Parathyroid adenoma (tissue), 2 donors: ENCODE results near the gene SPOCK1.

Source experiments
- H2AFZ ChIP-seq: fragments of 300-600 bp; sonication (generic); one replicate; pipeline ENCODE4 v1.7.0; 2017; ENCODE audit warnings: antibody characterized with exemption, mild to moderate bottlenecking
- H3K27ac ChIP-seq: fragments of 300-600 bp; sonication (generic); one replicate; pipeline ENCODE4 v1.7.0; 2017
- H3K27me3 ChIP-seq: fragments of 300-600 bp; sonication (generic); one replicate; pipeline ENCODE4 v1.7.0; 2017; ENCODE audit warnings: low read length; ENCODE audit not compliant: control insufficient read depth, insufficient read depth
- H3K36me3 ChIP-seq: fragments of 300-600 bp; sonication (generic); one replicate; pipeline ENCODE4 v1.7.0; 2017; ENCODE audit warnings: low read length; ENCODE audit not compliant: control insufficient read depth, insufficient read depth
- H3K4me1 ChIP-seq: fragments of 300-600 bp; sonication (generic); one replicate; pipeline ENCODE4 v1.7.0; 2017; ENCODE audit warnings: control low read depth
- H3K4me2 ChIP-seq: fragments of 300-600 bp; sonication (generic); one replicate; pipeline ENCODE4 v1.7.0; 2017; ENCODE audit warnings: low read length
- H3K4me3 ChIP-seq: fragments of 300-600 bp; sonication (generic); one replicate; pipeline ENCODE4 v1.7.0; 2017; ENCODE audit warnings: low read depth, low read length
- H3K79me2 ChIP-seq: fragments of 300-600 bp; sonication (generic); one replicate; pipeline ENCODE4 v1.7.0; 2017; ENCODE audit warnings: control low read depth
- H3K9ac ChIP-seq: fragments of 300-600 bp; sonication (generic); one replicate; pipeline ENCODE4 v1.7.0; 2017; ENCODE audit warnings: mild to moderate bottlenecking
- H3K9me3 ChIP-seq: fragments of 300-600 bp; sonication (generic); one replicate; pipeline ENCODE4 v1.7.0; 2017; ENCODE audit warnings: low read length; ENCODE audit not compliant: control insufficient read depth
- TF ChIP-seq, protein P1 (sequence below): fragments of 300-600 bp; sonication (generic); IDR thresholded peaks from one replicate; pipeline ENCODE4 v1.7.0; 2017; ENCODE audit warnings: antibody characterized with exemption, mild to moderate bottlenecking
- donor health status: primary hyperparathyroidism.

Gene SPOCK1

DNA sequence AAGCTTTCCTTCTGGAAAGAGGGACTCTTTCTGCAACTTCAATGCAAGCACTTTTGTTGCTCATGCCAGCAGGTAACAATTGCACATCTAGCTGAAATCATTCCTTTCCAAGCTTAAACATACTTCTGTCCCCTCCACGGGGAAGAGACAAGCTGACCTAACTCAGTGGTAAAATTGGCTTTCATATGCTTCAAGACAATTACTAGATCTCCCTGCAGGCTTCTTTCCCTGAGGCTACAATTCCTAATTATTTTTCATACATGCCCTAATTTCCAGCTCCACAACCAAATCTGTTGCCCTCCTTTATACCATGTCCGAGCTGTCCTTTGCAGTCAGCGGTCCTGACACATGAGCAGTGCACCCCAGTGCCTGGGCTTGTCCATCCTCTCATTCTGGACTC is 324.9 kb downstream of the SPOCK1 start:
- Histone ChIP-seq H3K79me2 (no peaks in the 10 kb centered on the region), H3K36me3 (no peaks in the 10 kb centered on the region), H3K9ac (no peak overlapping the region), H3K27ac (no peak overlapping the region), H3K4me2 (no peak overlapping the region), H3K9me3 (no peaks in the 10 kb centered on the region), H2AFZ (no peak overlapping the region), H3K4me1 (no peaks in the 10 kb centered on the region), H3K4me3 (no peak overlapping the region), H3K27me3 (no peaks in the 10 kb centered on the region)
- TF ChIP-seq, protein P1, sequence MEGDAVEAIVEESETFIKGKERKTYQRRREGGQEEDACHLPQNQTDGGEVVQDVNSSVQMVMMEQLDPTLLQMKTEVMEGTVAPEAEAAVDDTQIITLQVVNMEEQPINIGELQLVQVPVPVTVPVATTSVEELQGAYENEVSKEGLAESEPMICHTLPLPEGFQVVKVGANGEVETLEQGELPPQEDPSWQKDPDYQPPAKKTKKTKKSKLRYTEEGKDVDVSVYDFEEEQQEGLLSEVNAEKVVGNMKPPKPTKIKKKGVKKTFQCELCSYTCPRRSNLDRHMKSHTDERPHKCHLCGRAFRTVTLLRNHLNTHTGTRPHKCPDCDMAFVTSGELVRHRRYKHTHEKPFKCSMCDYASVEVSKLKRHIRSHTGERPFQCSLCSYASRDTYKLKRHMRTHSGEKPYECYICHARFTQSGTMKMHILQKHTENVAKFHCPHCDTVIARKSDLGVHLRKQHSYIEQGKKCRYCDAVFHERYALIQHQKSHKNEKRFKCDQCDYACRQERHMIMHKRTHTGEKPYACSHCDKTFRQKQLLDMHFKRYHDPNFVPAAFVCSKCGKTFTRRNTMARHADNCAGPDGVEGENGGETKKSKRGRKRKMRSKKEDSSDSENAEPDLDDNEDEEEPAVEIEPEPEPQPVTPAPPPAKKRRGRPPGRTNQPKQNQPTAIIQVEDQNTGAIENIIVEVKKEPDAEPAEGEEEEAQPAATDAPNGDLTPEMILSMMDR: no peak

DNA sequence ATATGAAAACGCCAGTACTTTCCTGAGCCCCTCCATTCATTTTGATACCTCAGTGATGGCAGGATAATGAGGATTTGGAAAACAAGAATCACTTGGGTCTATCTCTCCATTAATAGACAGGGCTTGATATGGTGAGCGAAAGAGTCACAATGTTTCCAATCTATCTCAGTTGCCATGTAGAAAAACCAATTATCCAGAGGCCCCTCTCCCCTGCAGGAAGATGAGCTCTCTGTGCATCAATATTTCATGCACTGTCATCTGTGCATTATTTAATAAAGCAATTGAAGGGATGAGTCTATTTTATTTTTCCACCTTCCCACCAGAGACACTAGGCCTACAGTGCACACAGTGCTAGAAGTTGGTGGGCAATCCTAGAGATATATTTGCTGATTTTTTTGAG is 326.9 kb downstream of the SPOCK1 start:
- Histone ChIP-seq H2AFZ (no peak overlapping the region), H3K27ac (no peak overlapping the region), H3K79me2 (no peaks in the 10 kb centered on the region), H3K4me3 (no peak overlapping the region), H3K9ac (no peak overlapping the region), H3K27me3 (no peaks in the 10 kb centered on the region), H3K4me1 (no peaks in the 10 kb centered on the region), H3K9me3 (no peaks in the 10 kb centered on the region), H3K36me3 (no peaks in the 10 kb centered on the region), H3K4me2 (no peak overlapping the region)
- TF ChIP-seq, protein P1: no peak

DNA sequence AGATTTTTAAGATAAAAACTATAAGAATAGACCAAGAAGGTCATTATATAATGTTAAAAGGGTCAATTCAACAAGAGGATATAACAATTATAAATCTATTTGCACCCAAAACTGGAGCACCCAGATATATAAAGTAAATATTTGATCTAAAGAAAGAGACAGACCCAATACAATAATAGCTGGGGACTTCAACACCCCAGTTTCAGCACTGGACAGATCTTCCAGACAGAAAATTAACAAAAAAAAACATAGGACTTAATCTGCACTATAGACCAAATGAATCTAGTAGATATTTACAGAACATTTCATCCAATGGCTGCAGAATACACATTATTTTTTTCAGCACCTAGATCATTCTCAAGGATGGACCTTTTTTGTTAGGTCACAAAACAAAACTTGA is 331.9 kb downstream of the SPOCK1 start:
- TF ChIP-seq, protein P1: no peak
- no peaks in the 10 kb centered on the region for H3K36me3 ChIP-seq
- H3K4me1 ChIP-seq: no peaks in the 10 kb centered on the region
- no peak overlapping the region for H3K27ac ChIP-seq
- no peak overlapping the region for H3K9ac ChIP-seq
- no peak overlapping the region for H3K4me2 ChIP-seq
- H3K27me3 ChIP-seq: no peaks in the 10 kb centered on the region
- no peak overlapping the region for H3K4me3 ChIP-seq
- H3K9me3 ChIP-seq: no peaks in the 10 kb centered on the region
- H3K79me2 ChIP-seq: no peaks in the 10 kb centered on the region
- no peak overlapping the region for H2AFZ ChIP-seq

DNA sequence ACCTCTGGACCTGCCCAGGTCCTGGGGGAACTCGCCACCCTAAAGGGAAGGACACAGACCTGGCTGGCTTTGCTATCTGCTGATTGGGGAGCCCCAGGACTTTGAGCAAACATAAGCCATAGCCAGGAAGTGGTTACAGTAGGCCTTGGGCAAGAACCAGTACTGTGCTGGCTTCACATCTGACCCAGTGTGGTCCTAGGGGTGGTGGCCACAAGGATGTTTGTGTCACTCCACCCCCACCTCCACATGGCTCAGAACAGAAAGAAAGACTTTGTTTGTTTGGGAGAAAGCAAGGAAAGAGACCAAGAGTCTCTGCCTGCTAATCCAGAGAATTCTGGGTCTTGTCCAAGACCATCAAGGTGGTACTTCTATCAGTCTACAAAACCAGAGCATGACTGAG is 334.2 kb downstream of the SPOCK1 start:
- no peak overlapping the region for H3K4me3 ChIP-seq

DNA sequence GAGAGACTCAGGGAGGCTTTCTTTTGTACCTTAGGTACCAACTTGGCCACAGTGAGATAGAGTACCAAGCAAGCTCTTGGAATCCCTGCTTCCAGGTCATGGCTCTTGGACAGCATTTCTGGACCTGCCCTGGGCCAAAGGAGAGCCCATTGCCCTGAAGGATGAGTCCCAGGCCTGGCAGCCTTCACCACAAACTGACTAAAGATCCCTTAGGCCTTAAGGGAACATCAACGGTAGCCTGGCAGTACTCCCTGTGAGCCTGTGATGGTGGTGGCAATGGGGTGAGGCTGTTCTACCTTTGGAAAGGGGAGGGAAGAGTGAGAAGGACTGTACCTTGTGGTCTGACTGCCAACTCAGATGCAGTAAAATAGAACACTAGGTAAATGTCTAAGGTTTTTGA is 334.6 kb downstream of the SPOCK1 start:
- H3K4me3 ChIP-seq: no peak overlapping the region
- TF ChIP-seq, protein P1: no peak
- H3K9ac ChIP-seq: no peak overlapping the region
- H3K36me3 ChIP-seq: no peaks in the 10 kb centered on the region
- H3K9me3 ChIP-seq: no peaks in the 10 kb centered on the region
- H2AFZ ChIP-seq: no peak overlapping the region
- H3K79me2 ChIP-seq: no peaks in the 10 kb centered on the region
- H3K4me2 ChIP-seq: no peak overlapping the region
- no peak overlapping the region for H3K27ac ChIP-seq
- H3K27me3 ChIP-seq: no peaks in the 10 kb centered on the region
- H3K4me1 ChIP-seq: no peaks in the 10 kb centered on the region

More for the DNA sequence above, 334.2 kb downstream of the SPOCK1 start:
- no peak overlapping the region for H3K27ac ChIP-seq
- H3K9ac ChIP-seq: no peak overlapping the region
- no peak overlapping the region for H2AFZ ChIP-seq
- H3K36me3 ChIP-seq: no peaks in the 10 kb centered on the region
- no peaks in the 10 kb centered on the region for H3K27me3 ChIP-seq
- no peaks in the 10 kb centered on the region for H3K4me1 ChIP-seq
- no peaks in the 10 kb centered on the region for H3K79me2 ChIP-seq
- H3K9me3 ChIP-seq: no peaks in the 10 kb centered on the region
- TF ChIP-seq, protein P1: no peak
- no peak overlapping the region for H3K4me2 ChIP-seq
